HepG2 (cell line): ENCODE measurements around the gene CCBE1. TPM values are rescaled to one million over a fixed set of nuclear protein-coding genes. Genes with fewer than 3 reads are reported as not detected.

ENCODE experiments used
- ATAC-seq: fragments of 200-7000 bp; cut with Tn5 transposase; 3 replicates; pipeline ENCODE4 v1.9.1; 2020; ENCODE audit warnings: mild to moderate bottlenecking, moderate library complexity
- BruUV-seq: library from RNA; stranded (reverse); fragments of 400-500 nt; replicated peaks from 2 replicates; lab custom pipeline; 2021; lab: Mats Ljungman, UMichigan
- CTCF ChIA-PET: fragments of 300-600 bp; formaldehyde crosslinking; extraction: SDS; loops from one replicate; lab custom pipeline; 2021; ENCODE audit warnings: low total read pairs, inconsistent platforms, low intra/inter-chr PET ratio; lab: Yijun Ruan, JAX
- POLR2A ChIA-PET: fragments of 350-600 bp; sonication (Branson Sonifier 250); formaldehyde crosslinking; loops from one replicate; lab custom pipeline; 2020; ENCODE audit warnings: antibody characterized with exemption, inconsistent platforms; lab: Yijun Ruan, JAX
- DNase-seq: peaks from one replicate; pipeline ENCODE4 v3.0.0-alpha.2; 2015; ENCODE audit warnings: low spot score
- FAIRE-seq: peaks from 3 replicates; lab custom pipeline; 2011; peaks lifted over from hg19 to GRCh38; lab: Jason Lieb, UNC
- H2AFZ ChIP-seq: one replicate; pipeline ENCODE4 v1.6.1; 2011; ENCODE audit warnings: low read length, inconsistent platforms
- H3K27ac ChIP-seq: fragments of 300-600 bp; 3 replicates; pipeline ENCODE4 v1.8.0; 2011; ENCODE audit warnings: mixed run types, mild to moderate bottlenecking, mixed read lengths, low read length, inconsistent platforms; ENCODE audit not compliant: insufficient read depth; ENCODE audit errors: extremely low read length
- H3K27me3 ChIP-seq, 2 experiments: fragments of 200-600 bp in 1 of 2; 2 replicates in 1 of 2; 3 replicates in 1 of 2; pipeline versions ENCODE4 v1.6.0 to v1.8.0; 2011; ENCODE audit warnings: low read length in 2 of 2, mild to moderate bottlenecking in 2 of 2, moderate library complexity in 2 of 2, inconsistent platforms in 1 of 2; ENCODE audit not compliant: insufficient read depth in 2 of 2, control insufficient read depth in 1 of 2
- H3K36me3 ChIP-seq, 2 experiments: fragments of 200-600 bp in 1 of 2; replicated peaks in 1 of 2; 2 replicates in 1 of 2; 3 replicates in 1 of 2; pipeline versions ENCODE4 v1.5.1 to v1.8.0; 2011; ENCODE audit warnings: low read length in 2 of 2, inconsistent platforms in 1 of 2; ENCODE audit not compliant: insufficient read depth in 2 of 2, control insufficient read depth in 1 of 2
- H3K4me1 ChIP-seq: 2 replicates; pipeline ENCODE4 v1.5.1; 2012; ENCODE audit warnings: low read length, inconsistent platforms; ENCODE audit not compliant: insufficient read depth
- H3K4me2 ChIP-seq: 2 replicates; pipeline ENCODE4 v1.6.0; 2011; ENCODE audit warnings: low read depth, low read length, inconsistent platforms
- H3K4me3 ChIP-seq, 3 experiments: fragments of 200-600 bp in 1 of 3; sonication (generic), shearing (Covaris generic) in 1 of 3; replicated peaks in 1 of 3; 2 replicates each; pipeline ENCODE4 v1.5.1; 2011 to 2016; ENCODE audit warnings: low read length in 3 of 3, inconsistent platforms in 2 of 3, low read depth in 2 of 3, mild to moderate bottlenecking in 2 of 3, control low read depth in 1 of 3, mixed read lengths in 1 of 3; ENCODE audit not compliant: insufficient read depth in 1 of 3
- H3K79me2 ChIP-seq: one replicate; pipeline ENCODE4 v1.6.1; 2011; ENCODE audit warnings: low read length, inconsistent platforms; ENCODE audit not compliant: insufficient read depth
- H3K9ac ChIP-seq: 2 replicates; pipeline ENCODE4 v1.6.0; 2011; ENCODE audit warnings: mild to moderate bottlenecking, low read depth, low read length, inconsistent platforms; ENCODE audit not compliant: insufficient read depth
- H3K9me3 ChIP-seq: 2 replicates; pipeline ENCODE4 v1.5.1; 2012; ENCODE audit warnings: mild to moderate bottlenecking, low read length
- H4K20me1 ChIP-seq: 2 replicates; pipeline ENCODE4 v1.6.0; 2011; ENCODE audit warnings: inconsistent platforms, mild to moderate bottlenecking, low read length, moderate library complexity; ENCODE audit not compliant: insufficient read depth
- CHD2 ChIP-seq: IDR thresholded peaks from 2 replicates; pipeline ENCODE4 v1.6.1; 2011; ENCODE audit warnings: low read depth, low read length, improper control_type of control experiment
- CREB1 ChIP-seq, 2 experiments: fragments of 450-650 bp in 1 of 2; IDR thresholded peaks; 2 replicates each; pipeline ENCODE4 v1.6.1; 2016 to 2017; ENCODE audit warnings: control low read depth in 1 of 2, mild to moderate bottlenecking in 1 of 2, missing compliant biosample characterization in 1 of 2, missing genetic modification characterization in 1 of 2
- GMEB2 ChIP-seq: IDR thresholded peaks from 2 replicates; pipeline ENCODE4 v1.6.1; 2016; ENCODE audit warnings: missing biosample characterization, missing genetic modification reagents, low read depth
- MBD4 ChIP-seq: IDR thresholded peaks from 2 replicates; pipeline ENCODE4 v1.6.1; 2012; ENCODE audit warnings: low read length, inconsistent platforms, borderline replicate concordance
- RFX3 ChIP-seq: IDR thresholded peaks from 2 replicates; pipeline ENCODE4 v1.6.1; 2016; ENCODE audit warnings: missing biosample characterization, missing genetic modification reagents
- THAP11 ChIP-seq: IDR thresholded peaks from 2 replicates; pipeline ENCODE4 v1.6.1; 2016; ENCODE audit warnings: missing biosample characterization, missing genetic modification reagents
- U2AF2 ChIP-seq: fragments of 200-400 bp; formaldehyde crosslinking; IDR thresholded peaks from 2 replicates; pipeline ENCODE4 v1.6.1; 2017; ENCODE audit warnings: low read depth, mild to moderate bottlenecking, low read length
- ZBTB46 ChIP-seq: sonication (generic); formaldehyde crosslinking; IDR thresholded peaks from 2 replicates; pipeline ENCODE4 v1.4.0; 2020; ENCODE audit warnings: mild to moderate bottlenecking, missing genetic modification reagents, borderline replicate concordance
- ZFP91 ChIP-seq: sonication (generic); formaldehyde crosslinking; IDR thresholded peaks from 2 replicates; pipeline ENCODE4 v1.9.0; 2022; ENCODE audit warnings: missing genetic modification reagents, mild to moderate bottlenecking, borderline replicate concordance
- ZNF143 ChIP-seq: sonication (generic); formaldehyde crosslinking; IDR thresholded peaks from 2 replicates; pipeline ENCODE4 v1.4.0; 2020; ENCODE audit warnings: missing genetic modification reagents
- ZNF296 ChIP-seq: sonication (generic); formaldehyde crosslinking; conservative IDR thresholded peaks from 2 replicates; pipeline ENCODE4 v1.5.0; 2020; ENCODE audit warnings: mild to moderate bottlenecking, missing genetic modification reagents
- ZSCAN9 ChIP-seq: IDR thresholded peaks from 2 replicates; pipeline ENCODE4 v1.6.1; 2016; ENCODE audit warnings: borderline replicate concordance
- WGBS: methylation state at CpG from one replicate; pipeline ENCODE4 v1.1.6; 2017; ENCODE audit warnings: low lambda C conversion rate; 5-methylcytosine and 5-hydroxymethylcytosine counted together
- in situ Hi-C: cut with HindIII; loops from 2 replicates; pipeline ENCODE4 v1.10.0; 2017; ENCODE audit warnings: low pct_unique_long_range_greater_than_20kb; ENCODE audit not compliant: extremely low pct_ligation_motif_present
- intact Hi-C: fragments of 100-400 bp; cut with micrococcal nuclease; formaldehyde crosslinking; loops from one replicate; pipeline ENCODE4 v1.10.0; 2022; ENCODE audit not compliant: unreplicated experiment
- polyA plus RNA-seq, 8 experiments: library from polyadenylated mRNA; depleted of rRNA in 3 of 8; stranded (reverse) in 7 of 8; unstranded in 1 of 8; fragments of >200 nt; fragmentation: Illumina TruSeq in 4 of 8; extraction: Trizol in 4 of 8; gene quantifications; 2 replicates each; pipeline versions ENCODE4 v1.2.1 to v1.2.3, GENCODE V29; 2011 to 2016; ENCODE audit warnings: low read depth in 4 of 8, missing spikeins in 1 of 8, mixed read lengths in 1 of 8; ENCODE audit not compliant: insufficient read depth in 1 of 8
- total RNA-seq, 5 experiments: library from RNA; depleted of rRNA; stranded (reverse); fragments of >200 nt; fragmentation: Illumina TruSeq; extraction: Trizol; gene quantifications; 2 replicates each; pipeline ENCODE4 v1.2.3, GENCODE V29; 2016; ENCODE audit warnings: low read depth in 1 of 5
- TF ChIP-seq, protein P1 (sequence below): IDR thresholded peaks from 2 replicates; pipeline ENCODE4 v1.6.1; 2016; ENCODE audit warnings: control low read depth

The CCBE1 gene
- total and polyA plus RNA-seq, 2 of the 13 experiments (the other 11 are each of a cell fraction or from before 2014, with no cell fraction given) = not detected

GRCh38 chr18:59416818-59417217 lies 280.4 kb downstream of the CCBE1 start:
- FAIRE-seq = no peak
- no peaks in the 10 kb centered on the region for H3K36me3 ChIP-seq
- BruUV-seq = no TSS peak
- TF ChIP-seq CREB1 (IDR thresholded peaks at IDR 0.05) (no peak), CREB1 (CRISPR knock-in tag; IDR thresholded peaks at IDR 0.05) (no peak), ZNF143 (CRISPR knock-in tag) (peak; percentile 59), THAP11 (CRISPR knock-in tag) (peak; percentile 59)
- in situ Hi-C loops (no loop called here), intact Hi-C loops (no loop called here)
- H3K27me3 ChIP-seq = peaks cover 0 to 6% of the 10 kb centered on the region in 2 experiments; a peak in 1 of 5 replicates
- H2AFZ ChIP-seq = no peak overlapping the region
- H3K9ac ChIP-seq = no peak overlapping the region
- DNase-seq = no peak
- no peak overlapping the region for H3K4me2 ChIP-seq
- CTCF ChIA-PET = no interaction called here
- H3K79me2 ChIP-seq = no peaks in the 10 kb centered on the region
- POLR2A ChIA-PET = no interaction called here
- no peak overlapping the region for H3K4me3 ChIP-seq
- ATAC-seq = no peak
- WGBS = 89% methylated on average over 1 of the region's 1 CpG
- H3K4me1 ChIP-seq = no peaks in the 10 kb centered on the region
- H3K9me3 ChIP-seq = no peaks in the 10 kb centered on the region
- H3K27ac ChIP-seq = no peak overlapping the region
- H4K20me1 ChIP-seq = no peaks in the 10 kb centered on the region

- FAIRE-seq (no peak), ATAC-seq (no peak), DNase-seq (no peak)
- in situ Hi-C loops = no loop called here
- Histone ChIP-seq H3K9me3 (no peaks in the 10 kb centered on the region), H3K27ac (no peak overlapping the region), H3K4me3 (no peak overlapping the region), H3K9ac (no peak overlapping the region), H3K79me2 (no peaks in the 10 kb centered on the region), H3K27me3 (peaks cover 0 to 4% of the 10 kb centered on the region in 2 experiments; a peak in 1 of 5 replicates), H4K20me1 (no peaks in the 10 kb centered on the region), H2AFZ (no peak overlapping the region), H3K4me2 (no peak overlapping the region), H3K4me1 (no peaks in the 10 kb centered on the region), H3K36me3 (no peaks in the 10 kb centered on the region)
- ChIA-PET CTCF (no interaction called here), POLR2A (no interaction called here)
- intact Hi-C loops = no loop called here
- BruUV-seq = no TSS peak
- 51% methylated on average over 8 of the region's 8 CpGs for WGBS
- no peak for TF ChIP-seq ZNF296 (CRISPR knock-in tag)
- TF ChIP-seq, protein P1, sequence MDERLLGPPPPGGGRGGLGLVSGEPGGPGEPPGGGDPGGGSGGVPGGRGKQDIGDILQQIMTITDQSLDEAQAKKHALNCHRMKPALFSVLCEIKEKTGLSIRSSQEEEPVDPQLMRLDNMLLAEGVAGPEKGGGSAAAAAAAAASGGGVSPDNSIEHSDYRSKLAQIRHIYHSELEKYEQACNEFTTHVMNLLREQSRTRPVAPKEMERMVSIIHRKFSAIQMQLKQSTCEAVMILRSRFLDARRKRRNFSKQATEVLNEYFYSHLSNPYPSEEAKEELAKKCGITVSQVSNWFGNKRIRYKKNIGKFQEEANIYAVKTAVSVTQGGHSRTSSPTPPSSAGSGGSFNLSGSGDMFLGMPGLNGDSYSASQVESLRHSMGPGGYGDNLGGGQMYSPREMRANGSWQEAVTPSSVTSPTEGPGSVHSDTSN (CRISPR knock-in tag) = no peak
- TF ChIP-seq ZFP91 (CRISPR knock-in tag) = no peak
- no peak for TF ChIP-seq ZBTB46 (CRISPR knock-in tag)
- TF ChIP-seq ZSCAN9 = no peak
- no peak for TF ChIP-seq GMEB2 (CRISPR knock-in tag)
- TF ChIP-seq U2AF2 = no peak
- TF ChIP-seq MBD4 = no peak
- no peak for TF ChIP-seq RFX3 (CRISPR knock-in tag)
- TF ChIP-seq CHD2 = no peak
These were observed 283.0 kb downstream of the CCBE1 start for GRCh38 chr18:59414111-59414653.
